Activated naive CD8-positive, alpha-beta T cell treated with anti-CD3 and anti-CD28 coated beads, Interleukin-2, amount 50 U/mL, for 24 hours (primary cell): ENCODE measurements around the gene SURF6.

Source experiments
- ATAC-seq: fragments of 150-1000 bp; cut with Tn5 transposase; one replicate; pipeline ENCODE4 v1.10.0; 2021
- DNase-seq: peaks from one replicate; pipeline ENCODE4 v3.0.0; 2021
- H3K27ac Mint-ChIP-seq: one replicate; pipeline ENCODE4 v1.8.0; 2021; ENCODE audit warnings: mild to moderate bottlenecking, mixed read lengths
- H3K27me3 Mint-ChIP-seq: one replicate; pipeline ENCODE4 v1.8.0; 2021; ENCODE audit warnings: mixed read lengths
- H3K36me3 Mint-ChIP-seq: one replicate; pipeline ENCODE4 v1.8.0; 2021; ENCODE audit warnings: low read depth, mixed read lengths
- H3K4me1 Mint-ChIP-seq: one replicate; pipeline ENCODE4 v1.8.0; 2021; ENCODE audit warnings: mixed read lengths
- H3K4me3 Mint-ChIP-seq: one replicate; pipeline ENCODE4 v1.8.0; 2021; ENCODE audit warnings: mild to moderate bottlenecking, moderate library complexity, mixed read lengths
- H3K9me3 Mint-ChIP-seq: one replicate; pipeline ENCODE4 v1.8.0; 2021; ENCODE audit warnings: mixed read lengths

SURF6 gene

GRCh38 chr9:133374612-133375115 is 38.7 kb upstream of the SURF6 start:
- H3K36me3 Mint-ChIP-seq: peaks cover 48% of the 10 kb centered on the region
- H3K4me1 Mint-ChIP-seq: peaks cover 54% of the 10 kb centered on the region
- H3K9me3 Mint-ChIP-seq: no peaks in the 10 kb centered on the region
- DNase-seq: no peak
- ATAC-seq: peak; percentile 4
- H3K27ac Mint-ChIP-seq: peak overlapping the region; percentile 98
- H3K4me3 Mint-ChIP-seq: peak overlapping the region; percentile 98
- peaks cover 2% of the 10 kb centered on the region for H3K27me3 Mint-ChIP-seq

- H3K27me3 Mint-ChIP-seq: no peaks in the 10 kb centered on the region
- peak overlapping the region; percentile 95 for H3K27ac Mint-ChIP-seq
- H3K9me3 Mint-ChIP-seq: no peaks in the 10 kb centered on the region
- peaks cover 70% of the 10 kb centered on the region for H3K4me1 Mint-ChIP-seq
- H3K36me3 Mint-ChIP-seq: peaks cover 63% of the 10 kb centered on the region
- peak overlapping the region; percentile 82 for H3K4me3 Mint-ChIP-seq
- ATAC-seq (no peak), DNase-seq (no peak)
Observed at GRCh38 chr9:133372144-133372543, 36.2 kb upstream of the SURF6 start.

- Mint-ChIP-seq H3K27ac (peak overlapping the region; percentile 95), H3K4me3 (peak overlapping the region; percentile 82), H3K9me3 (no peaks in the 10 kb centered on the region), H3K4me1 (peaks cover 67% of the 10 kb centered on the region), H3K27me3 (no peaks in the 10 kb centered on the region), H3K36me3 (peaks cover 69% of the 10 kb centered on the region)
- ATAC-seq (peak; percentile 84), DNase-seq (peak; percentile 78)
Observed at GRCh38 chr9:133371261-133371711, 35.3 kb upstream of the SURF6 start.

- Mint-ChIP-seq H3K9me3 (no peaks in the 10 kb centered on the region), H3K27ac (peak overlapping the region; percentile 95), H3K36me3 (peaks cover 75% of the 10 kb centered on the region), H3K27me3 (no peaks in the 10 kb centered on the region), H3K4me1 (peaks cover 69% of the 10 kb centered on the region), H3K4me3 (peak overlapping the region; percentile 82)
- peak; percentile 12 for ATAC-seq
- DNase-seq: no peak
Observed at GRCh38 chr9:133370685-133371084, 34.7 kb upstream of the SURF6 start.

- no peaks in the 10 kb centered on the region for H3K27me3 Mint-ChIP-seq
- H3K36me3 Mint-ChIP-seq: peaks cover 79% of the 10 kb centered on the region
- ATAC-seq: no peak
- DNase-seq: no peak
- no peaks in the 10 kb centered on the region for H3K9me3 Mint-ChIP-seq
- H3K4me3 Mint-ChIP-seq: peak overlapping the region; percentile 82
- peaks cover 69% of the 10 kb centered on the region for H3K4me1 Mint-ChIP-seq
- peak overlapping the region; percentile 95 for H3K27ac Mint-ChIP-seq
Observed at GRCh38 chr9:133369933-133370332, 33.9 kb upstream of the SURF6 start.

GRCh38 chr9:133369422-133369821 is 33.4 kb upstream of the SURF6 start:
- Mint-ChIP-seq H3K4me3 (peak overlapping the region; percentile 82), H3K36me3 (peaks cover 74% of the 10 kb centered on the region), H3K27ac (peak overlapping the region; percentile 95), H3K9me3 (no peaks in the 10 kb centered on the region), H3K27me3 (no peaks in the 10 kb centered on the region), H3K4me1 (peaks cover 65% of the 10 kb centered on the region)
- ATAC-seq (no peak), DNase-seq (no peak)

GRCh38 chr9:133368249-133368881 is 32.4 kb upstream of the SURF6 start:
- no peak for DNase-seq
- Mint-ChIP-seq H3K27me3 (no peaks in the 10 kb centered on the region), H3K4me3 (peak overlapping the region; percentile 82), H3K27ac (peak overlapping the region; percentile 95), H3K36me3 (peaks cover 77% of the 10 kb centered on the region), H3K9me3 (no peaks in the 10 kb centered on the region), H3K4me1 (peaks cover 58% of the 10 kb centered on the region)
- ATAC-seq: no peak

- no peak for DNase-seq
- Mint-ChIP-seq H3K9me3 (no peaks in the 10 kb centered on the region), H3K4me3 (no peak overlapping the region), H3K4me1 (peaks cover 52% of the 10 kb centered on the region), H3K27ac (no peak overlapping the region), H3K27me3 (no peaks in the 10 kb centered on the region), H3K36me3 (peaks cover 76% of the 10 kb centered on the region)
- no peak for ATAC-seq
Observed at GRCh38 chr9:133367778-133368177, 31.8 kb upstream of the SURF6 start.

GRCh38 chr9:133367221-133367620 is 31.2 kb upstream of the SURF6 start:
- Mint-ChIP-seq H3K4me1 (peaks cover 47% of the 10 kb centered on the region), H3K27me3 (no peaks in the 10 kb centered on the region), H3K9me3 (no peaks in the 10 kb centered on the region), H3K4me3 (no peak overlapping the region), H3K36me3 (peaks cover 71% of the 10 kb centered on the region), H3K27ac (no peak overlapping the region)
- DNase-seq (no peak), ATAC-seq (no peak)

GRCh38 chr9:133366435-133366834 is 30.4 kb upstream of the SURF6 start:
- Mint-ChIP-seq H3K36me3 (peaks cover 74% of the 10 kb centered on the region), H3K27me3 (no peaks in the 10 kb centered on the region), H3K27ac (no peak overlapping the region), H3K4me1 (peaks cover 46% of the 10 kb centered on the region), H3K4me3 (no peak overlapping the region), H3K9me3 (no peaks in the 10 kb centered on the region)
- no peak for ATAC-seq
- no peak for DNase-seq

- ATAC-seq: no peak
- H3K27me3 Mint-ChIP-seq: no peaks in the 10 kb centered on the region
- H3K36me3 Mint-ChIP-seq: peaks cover 55% of the 10 kb centered on the region
- H3K4me1 Mint-ChIP-seq: peaks cover 43% of the 10 kb centered on the region
- H3K27ac Mint-ChIP-seq: peak overlapping the region; percentile 52
- DNase-seq: no peak
- H3K9me3 Mint-ChIP-seq: no peaks in the 10 kb centered on the region
- no peak overlapping the region for H3K4me3 Mint-ChIP-seq
Observed at GRCh38 chr9:133362359-133363044, 26.5 kb upstream of the SURF6 start.

GRCh38 chr9:133361507-133362092 is 25.6 kb upstream of the SURF6 start:
- DNase-seq (no peak), ATAC-seq (no peak)
- no peaks in the 10 kb centered on the region for H3K9me3 Mint-ChIP-seq
- peaks cover 46% of the 10 kb centered on the region for H3K4me1 Mint-ChIP-seq
- H3K27me3 Mint-ChIP-seq: no peaks in the 10 kb centered on the region
- H3K27ac Mint-ChIP-seq: peak overlapping the region; percentile 77
- peaks cover 51% of the 10 kb centered on the region for H3K36me3 Mint-ChIP-seq
- no peak overlapping the region for H3K4me3 Mint-ChIP-seq

GRCh38 chr9:133360400-133361393 is 24.7 kb upstream of the SURF6 start:
- DNase-seq (no peak), ATAC-seq (peak; percentile 19)
- H3K36me3 Mint-ChIP-seq: peaks cover 42% of the 10 kb centered on the region
- H3K27me3 Mint-ChIP-seq: no peaks in the 10 kb centered on the region
- no peaks in the 10 kb centered on the region for H3K9me3 Mint-ChIP-seq
- H3K27ac Mint-ChIP-seq: peak overlapping the region; percentile 77
- no peak overlapping the region for H3K4me3 Mint-ChIP-seq
- H3K4me1 Mint-ChIP-seq: peaks cover 44% of the 10 kb centered on the region
